Fibroblast of lung (primary cell): ENCODE results near the gene AGAP1.

Experiments
- EZH2 ChIP-seq: IDR thresholded peaks from 2 replicates; pipeline ENCODE4 v1.5.1; 2012; ENCODE audit warnings: low read length, control low read depth, mild to moderate bottlenecking; ENCODE audit errors: missing control alignments
- TF ChIP-seq, protein P1 (sequence below), 2 donors: IDR thresholded peaks in 1 of 2; conservative IDR thresholded peaks in 1 of 2; 1 replicate in 1 of 2; 2 replicates in 1 of 2; pipeline ENCODE4 v1.5.1; 2011 to 2012; ENCODE audit warnings: low read length in 2 of 2, control low read depth in 1 of 2, inconsistent platforms in 1 of 2, low read depth in 1 of 2, mild to moderate bottlenecking in 1 of 2

DNA sequence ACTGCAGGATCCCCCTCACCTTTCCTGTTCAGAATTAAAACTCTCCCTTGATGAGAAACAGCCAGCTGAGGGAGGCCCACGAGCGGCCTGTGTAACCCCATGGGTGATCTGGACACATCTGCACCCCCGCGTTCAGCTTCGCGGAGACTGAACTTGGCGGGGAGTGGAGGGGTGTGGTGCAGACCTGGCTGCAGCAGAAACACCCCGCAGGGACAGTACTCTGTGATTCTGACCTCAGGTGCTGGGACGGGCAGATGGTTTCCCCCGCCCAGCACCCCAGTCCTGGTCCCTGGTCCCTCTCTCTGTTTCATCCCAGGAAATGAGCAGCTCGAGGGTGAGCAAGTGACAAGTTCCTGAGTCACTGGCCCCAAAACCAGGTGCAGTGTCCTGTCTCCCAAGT is 633.2 kb downstream of the AGAP1 start:
- TF ChIP-seq, protein P1, sequence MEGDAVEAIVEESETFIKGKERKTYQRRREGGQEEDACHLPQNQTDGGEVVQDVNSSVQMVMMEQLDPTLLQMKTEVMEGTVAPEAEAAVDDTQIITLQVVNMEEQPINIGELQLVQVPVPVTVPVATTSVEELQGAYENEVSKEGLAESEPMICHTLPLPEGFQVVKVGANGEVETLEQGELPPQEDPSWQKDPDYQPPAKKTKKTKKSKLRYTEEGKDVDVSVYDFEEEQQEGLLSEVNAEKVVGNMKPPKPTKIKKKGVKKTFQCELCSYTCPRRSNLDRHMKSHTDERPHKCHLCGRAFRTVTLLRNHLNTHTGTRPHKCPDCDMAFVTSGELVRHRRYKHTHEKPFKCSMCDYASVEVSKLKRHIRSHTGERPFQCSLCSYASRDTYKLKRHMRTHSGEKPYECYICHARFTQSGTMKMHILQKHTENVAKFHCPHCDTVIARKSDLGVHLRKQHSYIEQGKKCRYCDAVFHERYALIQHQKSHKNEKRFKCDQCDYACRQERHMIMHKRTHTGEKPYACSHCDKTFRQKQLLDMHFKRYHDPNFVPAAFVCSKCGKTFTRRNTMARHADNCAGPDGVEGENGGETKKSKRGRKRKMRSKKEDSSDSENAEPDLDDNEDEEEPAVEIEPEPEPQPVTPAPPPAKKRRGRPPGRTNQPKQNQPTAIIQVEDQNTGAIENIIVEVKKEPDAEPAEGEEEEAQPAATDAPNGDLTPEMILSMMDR (conservative IDR thresholded peaks at IDR 0.05 in 1 of 2, IDR thresholded peaks at IDR 0.05 in 1 of 2; ENCODE audit: low read depth in 1 of 2, low read length in 2 of 2): no peak
- TF ChIP-seq EZH2: no peak
